ENCODE data around the gene DDIT3. TPM values are rescaled to one million over a fixed set of nuclear protein-coding genes. Genes with fewer than 3 reads are reported as not detected.

DDIT3 gene
- total and polyA plus RNA-seq, 2 of the 4 experiments (the other 2 are of a cell fraction), result 19.4 to 54.4 TPM

GRCh38 chr12:57476993-57477709 lies 43.2 kb downstream of the DDIT3 start:
- H3K56ac ChIP-seq (ENCODE audit: extremely low read depth, insufficient read depth, low read length), result no peak overlapping the region
- peaks cover 60% of the 10 kb centered on the region for H3K27me3 ChIP-seq (ENCODE audit: control insufficient read depth, insufficient read depth, low read length)
- no peaks in the 10 kb centered on the region; the same call in 1 of the 2 replicates for H3K9me3 ChIP-seq (ENCODE audit: control insufficient read depth, insufficient read depth, low read length)
- no peak for TF ChIP-seq CEBPB (IDR thresholded peaks at IDR 0.05; ENCODE audit: low read depth, low read length)
- TF ChIP-seq ELK1 (IDR thresholded peaks at IDR 0.05; ENCODE audit: borderline replicate concordance, low read depth, low read length), result no peak
- TF ChIP-seq MAFK (IDR thresholded peaks at IDR 0.05; ENCODE audit: low read depth, low read length), result no peak
- no peak for TF ChIP-seq USF2 (IDR thresholded peaks at IDR 0.05; ENCODE audit: low read depth, low read length)
- TF ChIP-seq MAZ (IDR thresholded peaks at IDR 0.05; ENCODE audit: borderline replicate concordance, low read depth, low read length), result no peak
- no peak for TF ChIP-seq CHD1 (IDR thresholded peaks at IDR 0.05; ENCODE audit: low read depth, low read length)
- no peak for TF ChIP-seq RCOR1 (IDR thresholded peaks at IDR 0.05; ENCODE audit: insufficient replicate concordance, low read length)
- TF ChIP-seq SMC3 (IDR thresholded peaks at IDR 0.05; ENCODE audit: low read depth, low read length), result no peak
- TF ChIP-seq RFX5 (IDR thresholded peaks at IDR 0.05; ENCODE audit: low read depth, low read length), result no peak
- TF ChIP-seq BHLHE40 (IDR thresholded peaks at IDR 0.05; ENCODE audit: low read depth, low read length), result no peak
- TF ChIP-seq FOS (IDR thresholded peaks at IDR 0.05; ENCODE audit: low read depth, low read length), result no peak
- TF ChIP-seq CTCF (conservative IDR thresholded peaks at IDR 0.05; ENCODE audit: low read depth, low read length), result no peak
- TF ChIP-seq NFE2L2 (IDR thresholded peaks at IDR 0.05; ENCODE audit: low read depth, low read length), result no peak
- TF ChIP-seq MXI1 (IDR thresholded peaks at IDR 0.05; ENCODE audit: borderline replicate concordance, low read depth, low read length), result no peak
- TF ChIP-seq POLR2A (IDR thresholded peaks at IDR 0.05; ENCODE audit: low read depth, low read length), result no peak
- TF ChIP-seq RAD21 (IDR thresholded peaks at IDR 0.05; ENCODE audit: low read length), result no peak
- H2AFZ ChIP-seq (replicated peaks; ENCODE audit: low read length, poor library complexity), result peak overlapping the region; percentile 62
- H3K4ac ChIP-seq (ENCODE audit: low read depth, low read length), result no peak overlapping the region
- no peaks in the 10 kb centered on the region for H3K9me1 ChIP-seq (ENCODE audit: insufficient read depth, low read length)
- no peak overlapping the region for H4K5ac ChIP-seq (ENCODE audit: low read depth, low read length)
- no peak overlapping the region for H3K23ac ChIP-seq (ENCODE audit: low read depth, low read length)
- H2BK20ac ChIP-seq (ENCODE audit: low read depth, low read length), result no peak overlapping the region
- no TSS peak for BruUV-seq (replicated peaks)
- no peaks in the 10 kb centered on the region for H4K20me1 ChIP-seq (ENCODE audit: insufficient read depth, low read length)
- H2AK9ac ChIP-seq (replicated peaks; ENCODE audit: low read depth, low read length, poor library complexity), result no peak overlapping the region
- H3K36me3 ChIP-seq (ENCODE audit: control insufficient read depth, insufficient read depth, low read length), result no peaks in the 10 kb centered on the region
- H3K18ac ChIP-seq (ENCODE audit: low read depth, low read length), result no peak overlapping the region
- DNase-seq (no peak), ATAC-seq (ENCODE audit: low read depth) (no peak)
- H2BK120ac ChIP-seq (ENCODE audit: low read depth, low read length), result no peak overlapping the region
- H4K8ac ChIP-seq (ENCODE audit: low read depth in 2 of 2, low read length in 2 of 2), result peak overlapping the region in 1 of 2 experiments; percentile 52; a peak in 1 of 4 replicates
- H3K4me3 ChIP-seq (ENCODE audit: insufficient read depth, low read depth, low read length), result no peak overlapping the region
- intact Hi-C loops (cut with micrococcal nuclease), result no loop called here
- no peak overlapping the region for H3K27ac ChIP-seq (ENCODE audit: insufficient read depth, low read length)
- H2BK15ac ChIP-seq (ENCODE audit: low read depth, low read length), result no peak overlapping the region
- H3K79me1 ChIP-seq (ENCODE audit: low read depth in 1 of 2, low read length in 2 of 2), result no peaks in the 10 kb centered on the region
- WGBS, 2 experiments (ENCODE audit: extremely low coverage in 2 of 2, insufficient read length in 1 of 2), result 82% methylated on average over 13 of the region's 15 CpGs; no CpG with 5 or more reads in 1 of the 2 experiments
- ChIA-PET CTCF (no interaction called here), POLR2A (ENCODE audit: unreplicated experiment) (no interaction called here)
- H2BK5ac ChIP-seq (ENCODE audit: low read depth, low read length, poor library complexity, severe bottlenecking), result no peak overlapping the region
- in situ Hi-C loops (cut with MboI; ENCODE audit: low sequenced_read_pairs), result no loop called here
- no peak overlapping the region for H3K14ac ChIP-seq (replicated peaks; ENCODE audit: low read depth, low read length)
- no peak overlapping the region for H4K91ac ChIP-seq (ENCODE audit: insufficient read depth, low read depth, low read length)
- H3K4me1 ChIP-seq (ENCODE audit: control insufficient read depth, insufficient read depth, low read length), result 0 out of 2 replicates have a peak, but pooled peaks cover 3% of the 10 kb centered on the region
- dilution Hi-C loops (cut with HindIII; ENCODE audit: low sequenced_read_pairs, unreplicated experiment), result no loop called here
- H3K9ac ChIP-seq (ENCODE audit: low read depth, low read length), result no peak overlapping the region
- no peak overlapping the region for H2AK5ac ChIP-seq (ENCODE audit: low read depth, low read length)
- no peak overlapping the region for H3K4me2 ChIP-seq (ENCODE audit: low read depth, low read length)

All from IMR-90 (cell line).